Measurements from ENCODE around the gene ROBO1.

DNA sequence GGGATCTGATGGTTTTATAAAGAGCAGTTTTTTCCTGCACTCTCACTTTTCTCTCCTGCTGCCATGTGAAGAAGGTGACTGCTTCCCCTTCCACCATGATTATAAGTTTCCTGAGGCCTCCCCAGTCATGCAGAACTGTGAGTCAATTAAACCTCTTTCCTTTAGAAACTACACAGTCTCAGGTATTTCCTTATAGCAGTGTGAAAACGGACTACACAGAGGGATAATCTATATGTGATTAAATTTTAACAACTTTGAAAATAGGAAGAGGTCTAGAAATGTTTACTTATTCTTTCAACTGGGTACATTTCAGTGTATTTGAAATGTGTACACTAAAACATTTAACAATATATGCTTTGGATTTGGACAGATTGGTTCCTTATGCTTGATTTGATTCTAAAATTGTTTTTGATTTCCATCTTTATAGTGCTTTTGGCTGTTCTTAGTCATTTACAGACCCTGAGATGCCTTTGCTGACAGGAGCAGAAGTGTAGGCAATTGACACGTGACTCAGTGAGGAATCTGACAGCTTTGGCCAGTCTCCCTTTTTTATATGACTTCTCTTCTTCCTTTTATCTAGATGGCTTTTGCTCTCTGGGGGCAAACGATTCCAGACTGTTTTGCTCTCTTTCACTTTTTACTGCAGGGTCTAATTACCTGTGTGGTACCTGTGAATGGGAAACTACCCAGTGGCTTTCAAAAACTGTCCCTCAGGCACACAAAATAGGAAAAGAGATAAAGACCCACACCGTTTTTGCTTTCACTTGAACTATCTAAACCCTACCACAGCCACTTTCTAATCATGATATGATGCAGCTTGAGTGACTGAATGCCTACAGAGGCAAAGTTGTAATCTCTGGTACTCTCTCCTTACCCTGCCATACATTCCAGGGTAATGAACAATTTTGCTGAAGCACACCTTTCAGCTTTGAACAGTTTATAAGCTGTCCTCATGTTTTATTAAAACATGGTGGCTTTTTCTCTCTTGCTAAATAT is 422.6 kb downstream of the ROBO1 start:
- TF ChIP-seq, protein P1, sequence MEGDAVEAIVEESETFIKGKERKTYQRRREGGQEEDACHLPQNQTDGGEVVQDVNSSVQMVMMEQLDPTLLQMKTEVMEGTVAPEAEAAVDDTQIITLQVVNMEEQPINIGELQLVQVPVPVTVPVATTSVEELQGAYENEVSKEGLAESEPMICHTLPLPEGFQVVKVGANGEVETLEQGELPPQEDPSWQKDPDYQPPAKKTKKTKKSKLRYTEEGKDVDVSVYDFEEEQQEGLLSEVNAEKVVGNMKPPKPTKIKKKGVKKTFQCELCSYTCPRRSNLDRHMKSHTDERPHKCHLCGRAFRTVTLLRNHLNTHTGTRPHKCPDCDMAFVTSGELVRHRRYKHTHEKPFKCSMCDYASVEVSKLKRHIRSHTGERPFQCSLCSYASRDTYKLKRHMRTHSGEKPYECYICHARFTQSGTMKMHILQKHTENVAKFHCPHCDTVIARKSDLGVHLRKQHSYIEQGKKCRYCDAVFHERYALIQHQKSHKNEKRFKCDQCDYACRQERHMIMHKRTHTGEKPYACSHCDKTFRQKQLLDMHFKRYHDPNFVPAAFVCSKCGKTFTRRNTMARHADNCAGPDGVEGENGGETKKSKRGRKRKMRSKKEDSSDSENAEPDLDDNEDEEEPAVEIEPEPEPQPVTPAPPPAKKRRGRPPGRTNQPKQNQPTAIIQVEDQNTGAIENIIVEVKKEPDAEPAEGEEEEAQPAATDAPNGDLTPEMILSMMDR (IDR thresholded peaks at IDR 0.05), result no peak
- no peak for TF ChIP-seq EZH2 (IDR thresholded peaks at IDR 0.05)
- no peak for TF ChIP-seq EZH2phosphoT487 (IDR thresholded peaks at IDR 0.05)
